Uterus (tissue), 2 donors: Measurements from ENCODE around the gene SGTA.

Experiments
- CTCF ChIP-seq, 4 experiments: fragments of 200-600 bp in 2 of 4; fragments of 450-650 bp in 2 of 4; sonication (generic) in 2 of 4; IDR thresholded peaks; one replicate each; pipeline ENCODE4 v1.5.1; 2016 to 2019; ENCODE audit warnings: antibody characterized with exemption in 4 of 4, mild to moderate bottlenecking in 2 of 4, moderate library complexity in 1 of 4
- POLR2A ChIP-seq, 2 donors: fragments of 450-650 bp; IDR thresholded peaks; one replicate each; pipeline ENCODE4 v1.6.1; 2016; ENCODE audit warnings: antibody characterized with exemption in 2 of 2, mild to moderate bottlenecking in 1 of 2, moderate library complexity in 1 of 2

- TF ChIP-seq CTCF (IDR thresholded peaks at IDR 0.05) (no peak), POLR2A (IDR thresholded peaks at IDR 0.05) (no peak)
Observed at GRCh38 chr19:2775556-2776430, 7.3 kb downstream of the SGTA start.
